Measurements from ENCODE around the gene ZACN. TPM values are rescaled to one million over a fixed set of nuclear protein-coding genes. Genes with fewer than 3 reads are reported as not detected.
A peak's percentile ranks its signal among the peaks of the same experiment; 100 is the strongest.

ZACN gene
- total RNA-seq, 1 donor from 2014 or later = 0.29 TPM

DNA sequence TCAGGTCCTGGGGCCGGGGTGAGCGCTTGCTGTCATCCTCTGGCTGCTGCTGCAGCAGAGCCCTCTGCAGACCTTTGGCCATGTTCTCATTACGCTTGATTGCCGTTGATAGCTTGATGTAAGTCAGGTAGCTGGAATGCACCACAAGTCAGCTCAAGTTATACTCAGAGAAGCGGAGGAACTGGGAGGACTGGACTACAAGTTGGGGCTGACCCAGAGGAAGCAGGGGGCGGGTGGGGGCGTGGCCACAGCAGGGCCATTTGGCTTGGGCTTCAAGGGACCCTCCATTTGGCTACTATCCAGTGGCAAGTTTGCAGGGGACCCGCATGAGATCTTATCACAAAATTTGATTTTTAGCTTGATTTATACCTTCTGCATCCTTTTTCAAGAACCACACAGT, 32.9 kb upstream of the ZACN start:
- no peak for DNase-seq (ENCODE audit: extremely low spot score, unreplicated experiment)
- Mint-ChIP-seq H3K4me3 (no peak overlapping the region), H3K9me3 (no peaks in the 10 kb centered on the region), H3K27me3 (no peaks in the 10 kb centered on the region), H3K36me3 (peaks cover 51% of the 10 kb centered on the region), H3K27ac (no peak overlapping the region), H3K4me1 (ENCODE audit: unreplicated experiment) (peaks cover 15% of the 10 kb centered on the region)
- TF ChIP-seq, protein P1, sequence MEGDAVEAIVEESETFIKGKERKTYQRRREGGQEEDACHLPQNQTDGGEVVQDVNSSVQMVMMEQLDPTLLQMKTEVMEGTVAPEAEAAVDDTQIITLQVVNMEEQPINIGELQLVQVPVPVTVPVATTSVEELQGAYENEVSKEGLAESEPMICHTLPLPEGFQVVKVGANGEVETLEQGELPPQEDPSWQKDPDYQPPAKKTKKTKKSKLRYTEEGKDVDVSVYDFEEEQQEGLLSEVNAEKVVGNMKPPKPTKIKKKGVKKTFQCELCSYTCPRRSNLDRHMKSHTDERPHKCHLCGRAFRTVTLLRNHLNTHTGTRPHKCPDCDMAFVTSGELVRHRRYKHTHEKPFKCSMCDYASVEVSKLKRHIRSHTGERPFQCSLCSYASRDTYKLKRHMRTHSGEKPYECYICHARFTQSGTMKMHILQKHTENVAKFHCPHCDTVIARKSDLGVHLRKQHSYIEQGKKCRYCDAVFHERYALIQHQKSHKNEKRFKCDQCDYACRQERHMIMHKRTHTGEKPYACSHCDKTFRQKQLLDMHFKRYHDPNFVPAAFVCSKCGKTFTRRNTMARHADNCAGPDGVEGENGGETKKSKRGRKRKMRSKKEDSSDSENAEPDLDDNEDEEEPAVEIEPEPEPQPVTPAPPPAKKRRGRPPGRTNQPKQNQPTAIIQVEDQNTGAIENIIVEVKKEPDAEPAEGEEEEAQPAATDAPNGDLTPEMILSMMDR (conservative IDR thresholded peaks at IDR 0.05) = no peak

DNA sequence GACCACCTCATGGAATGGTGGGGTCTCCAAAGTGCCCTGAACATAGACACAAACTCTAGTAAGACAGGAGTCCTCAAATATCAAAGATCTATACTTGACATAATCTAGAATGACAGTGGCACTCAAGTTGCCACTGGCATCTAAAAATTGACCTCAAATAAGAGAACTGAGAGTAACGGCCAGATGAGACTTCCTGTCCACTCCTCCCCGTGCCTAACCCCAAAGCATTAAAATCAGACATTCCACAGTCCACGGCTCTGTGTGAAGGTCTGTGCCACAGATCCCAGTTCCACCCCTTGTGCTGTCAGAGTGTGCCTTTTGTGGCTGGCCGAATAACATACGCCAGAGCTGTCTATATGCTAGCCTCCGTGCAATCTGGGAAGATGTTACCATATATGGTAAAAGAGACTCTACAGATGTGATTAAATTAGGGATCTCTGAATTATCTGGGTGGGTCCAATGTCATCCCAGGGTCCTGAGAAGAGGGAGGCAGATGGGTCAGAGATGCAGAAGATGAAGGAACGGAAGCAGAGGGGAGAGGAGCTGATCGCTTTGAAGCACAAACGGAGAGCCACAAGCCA, 30.9 kb upstream of the ZACN start:
- no peak for DNase-seq (ENCODE audit: extremely low spot score, unreplicated experiment)
- no peaks in the 10 kb centered on the region for H3K27me3 Mint-ChIP-seq
- peaks cover 18% of the 10 kb centered on the region for H3K4me1 Mint-ChIP-seq (ENCODE audit: unreplicated experiment)
- H3K36me3 Mint-ChIP-seq = peaks cover 52% of the 10 kb centered on the region
- H3K9me3 Mint-ChIP-seq = peaks cover 4% of the 10 kb centered on the region
- H3K27ac Mint-ChIP-seq = peak overlapping the region; percentile 75
- no peak overlapping the region for H3K4me3 Mint-ChIP-seq
- TF ChIP-seq, protein P1 (conservative IDR thresholded peaks at IDR 0.05) = no peak

DNA sequence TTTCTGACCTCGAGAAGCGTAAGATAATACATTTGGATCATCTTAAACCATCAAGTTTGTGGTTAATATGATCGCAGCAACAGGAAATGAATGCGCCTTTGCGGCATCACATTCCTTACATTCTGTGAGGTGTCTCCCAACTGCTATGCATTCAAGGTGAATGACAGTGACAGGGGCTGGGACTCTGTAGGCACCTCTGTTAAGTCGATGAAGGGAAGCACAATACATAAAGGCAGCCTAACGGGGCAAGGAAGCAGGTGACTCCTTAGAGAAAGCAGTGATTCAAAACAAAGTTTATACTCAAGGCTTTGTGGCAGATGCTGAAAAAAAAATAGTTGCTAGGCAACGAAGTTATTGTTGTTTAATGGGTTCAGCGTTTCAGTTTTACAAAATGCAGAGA, 30.3 kb upstream of the ZACN start:
- TF ChIP-seq, protein P1 (conservative IDR thresholded peaks at IDR 0.05) = no peak
- H3K4me3 Mint-ChIP-seq = peak overlapping the region; percentile 16
- peak overlapping the region; percentile 75 for H3K27ac Mint-ChIP-seq
- peaks cover 18% of the 10 kb centered on the region for H3K4me1 Mint-ChIP-seq (ENCODE audit: unreplicated experiment)
- no peaks in the 10 kb centered on the region for H3K27me3 Mint-ChIP-seq
- peaks cover 52% of the 10 kb centered on the region for H3K36me3 Mint-ChIP-seq
- DNase-seq (ENCODE audit: extremely low spot score, unreplicated experiment) = no peak
- H3K9me3 Mint-ChIP-seq = peaks cover 4% of the 10 kb centered on the region

DNA sequence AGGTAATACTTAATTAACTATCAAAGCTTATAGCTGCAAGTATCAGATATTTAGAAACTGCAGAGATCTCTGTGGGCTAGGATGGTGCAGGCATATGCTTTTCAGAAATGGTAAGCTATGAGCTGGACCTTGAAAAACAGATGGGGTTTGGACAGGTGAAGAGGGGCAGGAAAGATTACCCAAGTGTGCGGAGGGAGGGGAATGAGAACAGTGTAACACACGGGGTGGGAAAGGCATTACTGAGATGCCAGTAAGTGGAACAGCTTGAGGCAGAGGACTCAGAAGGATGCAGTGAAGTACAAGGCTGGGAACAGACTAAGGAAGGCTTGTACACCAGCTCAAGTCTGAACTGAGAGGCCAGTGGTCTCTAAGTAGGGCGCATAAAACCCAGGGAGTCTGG, 29.7 kb upstream of the ZACN start:
- peaks cover 52% of the 10 kb centered on the region for H3K36me3 Mint-ChIP-seq
- H3K27ac Mint-ChIP-seq = peak overlapping the region; percentile 75

DNA sequence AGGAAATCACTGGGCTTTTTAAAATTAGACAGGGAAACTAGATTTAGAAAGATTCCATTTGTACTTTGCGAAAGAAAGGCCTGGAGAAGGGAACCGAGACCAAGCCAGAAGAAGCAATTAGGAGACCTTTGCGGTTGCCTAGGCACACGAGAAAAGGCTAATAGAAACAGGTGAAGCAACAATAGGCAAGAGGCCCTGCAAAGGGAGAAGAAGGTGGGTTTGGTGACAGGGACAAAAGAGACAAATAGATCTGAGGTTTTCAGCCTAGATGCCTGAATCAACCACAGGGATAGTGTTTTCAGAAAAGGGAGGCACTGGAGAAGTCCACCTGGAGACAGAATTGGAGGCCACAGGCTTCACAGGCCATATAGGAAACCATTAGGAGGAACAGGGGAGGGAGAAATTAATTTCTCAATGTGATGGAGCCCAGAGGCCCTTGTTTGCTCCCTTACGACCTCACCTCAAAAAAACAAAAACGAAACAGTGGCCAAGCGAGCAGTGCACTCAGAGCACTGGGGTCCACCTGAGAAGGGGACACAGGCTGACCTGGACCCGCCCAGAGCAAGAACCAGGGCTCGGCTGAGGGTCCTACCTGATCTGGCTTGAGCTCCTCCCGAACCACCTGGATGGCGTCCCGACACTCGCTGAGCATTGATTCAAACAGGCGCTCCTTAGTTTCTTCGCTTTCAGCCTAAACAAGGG, 29.0 kb upstream of the ZACN start:
- Mint-ChIP-seq H3K36me3 (peaks cover 47% of the 10 kb centered on the region), H3K27ac (peak overlapping the region; percentile 93), H3K27me3 (no peaks in the 10 kb centered on the region), H3K4me3 (peak overlapping the region; percentile 37), H3K4me1 (ENCODE audit: unreplicated experiment) (peaks cover 13% of the 10 kb centered on the region), H3K9me3 (peaks cover 4% of the 10 kb centered on the region)
- TF ChIP-seq, protein P1 (conservative IDR thresholded peaks at IDR 0.05) = no peak
- DNase-seq (ENCODE audit: extremely low spot score, unreplicated experiment) = no peak

More for the DNA sequence above, 29.7 kb upstream of the ZACN start:
- Mint-ChIP-seq H3K4me3 (no peak overlapping the region), H3K9me3 (peaks cover 4% of the 10 kb centered on the region), H3K27me3 (no peaks in the 10 kb centered on the region), H3K4me1 (ENCODE audit: unreplicated experiment) (peaks cover 15% of the 10 kb centered on the region)
- DNase-seq (ENCODE audit: extremely low spot score, unreplicated experiment) = no peak
- TF ChIP-seq, protein P1 (conservative IDR thresholded peaks at IDR 0.05) = no peak
